Tibial artery (tissue), 4 donors: ENCODE measurements around the gene RHOT1.

Experiments
- DNase-seq, 2 donors: peaks; one replicate each; pipeline ENCODE4 v3.0.0-alpha.2; 2019
- H3K27ac ChIP-seq, 2 donors: fragments of 200-600 bp; sonication (generic) in 1 of 2; 1 replicate in 1 of 2; 2 replicates in 1 of 2; pipeline ENCODE4 v1.5.1; 2018 to 2019; ENCODE audit warnings: mild to moderate bottlenecking in 1 of 2
- H3K27me3 ChIP-seq, 2 donors: fragments of 200-600 bp; sonication (generic) in 1 of 2; one replicate each; pipeline versions ENCODE4 v1.5.1 to v1.6.0; 2016 to 2019
- H3K36me3 ChIP-seq, 3 donors: fragments of 200-600 bp; sonication (generic) in 2 of 3; one replicate each; pipeline ENCODE4 v1.5.1; 2016 to 2019; ENCODE audit warnings: mild to moderate bottlenecking in 2 of 3
- H3K4me1 ChIP-seq, 4 donors: fragments of 200-600 bp; sonication (generic) in 2 of 4; 1 replicate in 3 of 4; 2 replicates in 1 of 4; pipeline ENCODE4 v1.5.1; 2016 to 2019
- H3K4me3 ChIP-seq, 2 donors: fragments of 200-600 bp; sonication (generic) in 1 of 2; 1 replicate in 1 of 2; 2 replicates in 1 of 2; pipeline ENCODE4 v1.5.1; 2018 to 2019; ENCODE audit warnings: mild to moderate bottlenecking in 2 of 2
- H3K9me3 ChIP-seq, 3 donors: fragments of 200-600 bp; sonication (generic) in 1 of 3; one replicate each; pipeline ENCODE4 v1.5.1; 2016 to 2019
- CTCF ChIP-seq, 2 experiments: fragments of 200-600 bp in 1 of 2; fragments of 450-650 bp in 1 of 2; IDR thresholded peaks; one replicate each; pipeline ENCODE4 v1.5.1; 2017 to 2019; ENCODE audit warnings: antibody characterized with exemption in 2 of 2, mild to moderate bottlenecking in 1 of 2, moderate library complexity in 1 of 2
- intact Hi-C: fragments of 100-400 bp; cut with DNase I; formaldehyde crosslinking; loops from one replicate; pipeline ENCODE4 v1.15.0; 2023; ENCODE audit warnings: low total_unique reads

RHOT1 gene

GRCh38 chr17:32191306-32191705, 49.0 kb downstream of the RHOT1 start:
- Histone ChIP-seq H3K36me3 (peaks cover 30 to 60% (median 34%) of the 10 kb centered on the region in 3 donors), H3K27me3 (no peaks in the 10 kb centered on the region), H3K27ac (no peak overlapping the region), H3K9me3 (no peaks in the 10 kb centered on the region), H3K4me1 (peaks cover 0 to 5% (median 0%) of the 10 kb centered on the region in 4 donors), H3K4me3 (no peak overlapping the region)
- intact Hi-C loops = no loop called here
- TF ChIP-seq CTCF (IDR thresholded peaks at IDR 0.05) = no peak
- no peak for DNase-seq

GRCh38 chr17:32192379-32192778, 50.1 kb downstream of the RHOT1 start:
- no peak overlapping the region for H3K27ac ChIP-seq
- no peaks in the 10 kb centered on the region for H3K27me3 ChIP-seq
- H3K9me3 ChIP-seq = no peaks in the 10 kb centered on the region
- H3K4me1 ChIP-seq = peaks cover 0 to 5% (median 0%) of the 10 kb centered on the region in 4 donors
- DNase-seq = no peak
- peaks cover 40 to 60% (median 44%) of the 10 kb centered on the region in 3 donors for H3K36me3 ChIP-seq
- H3K4me3 ChIP-seq = no peak overlapping the region
- intact Hi-C loops = no loop called here
- no peak for TF ChIP-seq CTCF (IDR thresholded peaks at IDR 0.05)

GRCh38 chr17:32197987-32198386, 55.7 kb downstream of the RHOT1 start:
- no peak for TF ChIP-seq CTCF (IDR thresholded peaks at IDR 0.05)
- no peak for DNase-seq
- H3K9me3 ChIP-seq = no peaks in the 10 kb centered on the region
- H3K4me3 ChIP-seq = no peak overlapping the region
- no peaks in the 10 kb centered on the region for H3K27me3 ChIP-seq
- H3K27ac ChIP-seq = no peak overlapping the region
- H3K36me3 ChIP-seq = peaks cover 83 to 93% (median 89%) of the 10 kb centered on the region in 3 donors
- H3K4me1 ChIP-seq = no peaks in the 10 kb centered on the region
- intact Hi-C loops = no loop called here

- Histone ChIP-seq H3K4me3 (no peak overlapping the region), H3K27me3 (no peaks in the 10 kb centered on the region), H3K9me3 (no peaks in the 10 kb centered on the region), H3K36me3 (peaks cover 56 to 66% (median 60%) of the 10 kb centered on the region in 3 donors), H3K27ac (no peak overlapping the region), H3K4me1 (no peaks in the 10 kb centered on the region)
- no peak for DNase-seq
- intact Hi-C loops = no loop called here
- no peak for TF ChIP-seq CTCF (IDR thresholded peaks at IDR 0.05)
Observed at GRCh38 chr17:32206861-32207260, 64.6 kb downstream of the RHOT1 start.

GRCh38 chr17:32208436-32208835, 66.1 kb downstream of the RHOT1 start:
- H3K27me3 ChIP-seq = no peaks in the 10 kb centered on the region
- intact Hi-C loops = no loop called here

More at GRCh38 chr17:32208436-32208835, 66.1 kb downstream of the RHOT1 start:
- H3K36me3 ChIP-seq = peaks cover 48 to 72% (median 57%) of the 10 kb centered on the region in 3 donors
- no peak overlapping the region for H3K4me3 ChIP-seq
- no peak for DNase-seq
- H3K27ac ChIP-seq = no peak overlapping the region
- no peaks in the 10 kb centered on the region for H3K9me3 ChIP-seq
- no peaks in the 10 kb centered on the region for H3K4me1 ChIP-seq
- TF ChIP-seq CTCF (IDR thresholded peaks at IDR 0.05) = no peak
